GM19467 (cell line): ENCODE data around the gene SNW1.
"Not testable (repeated sequence)": the region's sequence is repeated elsewhere in the genome, so short reads cannot be mapped to it uniquely, and the experiment has no call there.

Source experiments
- ATAC-seq: cut with Tn5 transposase; IDR thresholded peaks from one replicate; pipeline ENCODE4 v1.9.1; 2021; ENCODE audit warnings: mild to moderate bottlenecking, moderate library complexity; ENCODE audit not compliant: unreplicated experiment

The SNW1 gene

DNA sequence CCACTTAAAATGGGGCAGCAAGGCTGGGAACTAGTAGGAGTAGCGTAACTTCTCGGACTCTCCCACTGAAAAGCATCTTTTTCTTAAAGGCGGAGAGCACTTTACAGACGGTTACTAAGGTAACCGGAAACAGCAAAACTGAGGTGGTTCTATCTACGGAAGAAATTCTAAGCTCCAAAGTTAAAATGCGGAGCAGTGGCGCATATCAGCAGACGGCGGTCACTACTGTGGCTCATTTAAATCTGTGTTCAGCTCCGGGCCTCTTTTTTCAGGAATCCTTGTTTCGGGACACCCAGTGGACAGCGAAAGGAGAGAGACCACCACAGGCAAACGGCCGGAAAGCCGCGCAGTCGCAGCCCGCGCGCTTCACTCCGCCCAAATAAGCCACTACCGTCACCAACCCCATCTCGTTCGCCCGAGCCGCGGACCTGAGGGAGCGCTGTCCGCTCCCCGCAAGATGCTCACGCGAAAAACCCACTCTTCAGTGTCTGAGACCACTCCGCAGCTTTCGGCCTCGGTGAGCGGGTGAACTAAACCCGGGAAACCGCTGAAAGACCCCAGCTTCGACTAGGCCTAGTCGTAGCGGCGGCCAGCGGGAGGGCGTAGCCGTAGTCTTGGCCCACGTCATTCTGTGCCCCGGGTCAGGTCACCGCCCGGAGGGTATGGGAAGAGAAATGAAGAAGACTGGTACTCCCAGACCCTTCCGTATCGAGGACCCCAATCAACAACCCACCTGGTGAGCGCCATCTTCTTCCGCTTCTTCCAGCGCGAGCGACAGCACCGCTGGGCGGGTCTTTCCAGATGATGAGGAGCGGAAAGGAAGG lies at the start of gene SNW1:
SNW1 (minus strand) TSS at position 776 of the 824 bp plus-strand sequence; CDS start at position 747, 29 bp downstream.
- peak; percentile 93 for ATAC-seq

DNA sequence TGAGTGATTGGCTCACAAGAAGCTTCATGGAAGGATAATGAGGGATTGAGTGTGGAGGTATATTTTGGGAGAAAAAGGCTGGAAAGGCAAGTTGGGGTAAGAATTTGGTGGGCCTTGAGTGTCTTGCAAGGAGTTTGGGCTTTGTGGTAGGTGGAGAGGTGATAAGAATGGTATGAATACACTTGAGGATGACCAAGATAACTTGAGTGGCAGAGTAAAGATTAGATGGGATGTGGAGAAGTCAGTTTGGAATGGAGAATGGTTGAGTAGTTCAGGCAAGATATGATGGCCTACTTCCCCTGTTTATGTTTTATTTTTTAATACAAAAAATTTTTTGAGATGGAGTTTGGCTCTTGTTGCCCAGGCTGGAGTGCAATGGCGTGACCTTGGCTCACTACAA lies 48.1 kb upstream of the SNW1 start:
- ATAC-seq: no peak

DNA sequence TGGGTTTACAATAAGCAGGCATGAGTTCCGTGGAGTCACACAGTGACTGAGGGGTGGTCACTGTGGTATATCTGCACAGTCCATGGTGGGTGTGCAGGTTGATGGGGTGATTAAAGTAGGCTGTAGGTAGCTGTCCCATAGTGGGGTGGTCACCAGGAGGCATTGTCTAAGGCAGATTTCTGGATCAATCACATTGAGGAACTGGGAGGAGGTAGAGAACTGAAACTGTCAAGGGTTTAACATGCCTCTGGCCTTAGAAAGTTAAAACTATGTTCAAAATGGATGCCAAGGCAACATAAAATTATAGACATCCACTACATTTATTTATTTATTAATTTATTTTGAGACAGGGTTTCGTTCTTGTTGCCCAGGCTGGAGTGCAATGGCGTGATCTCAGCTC lies 47.3 kb upstream of the SNW1 start:
- ATAC-seq: no peak

DNA sequence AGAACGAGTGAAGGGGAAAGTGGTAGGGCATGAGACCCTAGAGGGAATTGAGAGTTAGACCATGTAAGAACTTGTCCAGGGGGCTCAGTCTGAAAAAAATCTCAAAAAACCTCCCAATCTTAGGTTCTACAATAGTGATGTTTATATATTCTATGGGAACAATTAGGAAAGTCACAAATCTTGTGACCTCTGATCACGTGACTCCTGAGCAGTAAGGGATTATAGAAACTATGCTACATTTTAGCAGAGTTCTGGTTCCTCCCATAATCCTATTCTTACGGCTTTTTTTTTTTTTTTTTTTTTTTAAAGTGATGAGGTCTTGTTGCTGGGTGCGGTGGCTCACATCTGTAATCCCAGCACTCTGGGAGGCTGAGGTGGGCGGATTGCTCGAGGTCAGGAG lies 44.8 kb upstream of the SNW1 start:
- no peak for ATAC-seq

DNA sequence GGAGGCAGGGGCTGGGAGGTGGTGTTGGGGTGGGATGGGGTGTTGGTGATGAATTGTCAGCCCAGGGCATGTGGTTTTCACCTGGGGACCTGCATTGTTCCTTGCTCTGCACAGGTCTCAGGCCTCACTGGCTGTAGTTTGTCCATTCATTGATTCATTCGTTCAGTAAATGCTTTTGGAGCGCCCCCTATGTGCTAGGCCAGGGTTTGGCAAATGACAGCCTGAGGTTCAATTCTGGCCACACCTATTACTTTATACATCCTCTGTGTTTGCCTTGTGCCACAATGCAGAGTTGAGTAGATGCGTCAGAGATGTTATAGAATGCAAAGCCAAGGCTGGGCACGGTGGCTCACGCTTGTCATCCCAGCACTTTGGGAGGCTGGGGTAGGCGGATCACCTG lies 43.6 kb upstream of the SNW1 start:
- ATAC-seq: no peak

DNA sequence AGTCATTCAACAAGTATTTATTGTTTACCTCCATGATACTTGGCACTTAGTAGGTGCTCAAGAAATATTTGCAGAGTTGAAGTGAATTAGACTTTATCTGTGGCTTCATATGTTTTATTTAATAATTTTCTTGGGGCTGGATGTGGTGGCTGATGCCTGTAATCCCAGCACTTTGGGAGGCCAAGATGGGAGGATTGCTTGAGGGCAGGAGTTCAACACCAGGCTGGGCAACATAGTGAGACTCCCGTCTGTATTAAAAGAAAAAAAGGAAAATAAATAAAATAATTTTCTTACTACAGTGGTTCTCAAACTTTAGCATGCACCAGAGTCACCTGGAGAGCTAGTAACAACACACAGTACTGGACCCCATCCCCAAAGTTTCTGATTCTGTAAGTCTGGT lies 39.9 kb upstream of the SNW1 start:
- no peak for ATAC-seq

DNA sequence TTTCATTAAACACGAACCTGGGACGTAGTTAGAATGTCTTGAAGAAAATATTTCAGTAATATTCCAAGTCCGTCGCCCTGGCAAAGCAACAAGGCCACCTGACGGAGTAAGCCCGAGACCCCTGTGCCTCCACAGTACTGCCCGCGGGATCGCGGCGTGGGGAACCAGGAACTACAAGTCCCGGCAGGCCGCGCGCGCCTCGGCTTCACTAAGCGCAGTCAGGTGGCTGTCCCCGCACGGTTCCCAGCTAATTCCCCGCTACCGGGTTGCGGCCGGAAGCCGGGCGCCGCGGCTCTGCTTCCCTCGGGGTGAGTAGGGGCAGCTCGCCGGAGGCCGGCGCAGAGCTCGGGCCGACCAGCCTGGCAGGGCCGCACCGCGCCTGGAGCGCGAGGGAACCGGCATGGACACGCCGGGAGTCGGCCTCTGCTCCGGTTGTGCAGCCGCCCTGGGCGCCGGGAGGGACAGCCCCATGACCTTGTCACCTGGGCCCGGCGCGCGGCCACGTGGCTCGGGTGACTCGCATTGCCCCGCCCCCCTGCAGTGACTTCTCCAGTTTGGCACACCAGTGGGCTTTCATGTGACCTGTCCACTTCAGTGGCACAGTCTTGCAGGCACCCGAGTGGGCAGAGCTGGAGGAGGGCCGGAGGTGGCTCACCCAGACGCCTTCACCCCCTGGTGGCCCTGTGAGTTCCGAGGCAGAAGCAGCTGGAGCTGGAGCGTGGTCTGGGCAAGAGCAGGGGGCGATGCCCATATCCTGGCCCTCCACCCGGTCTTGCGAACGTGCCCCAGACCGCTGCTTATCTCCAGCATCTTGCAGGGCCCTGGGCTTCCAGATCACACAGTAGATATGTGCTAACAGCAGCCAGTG lies 39.1 kb upstream of the SNW1 start, which contains the start of gene ADCK1:
ADCK1 (plus strand) TSS at position 247 of the 868 bp plus-strand sequence. CDS start 18,870 bp downstream, outside the sequence.
- peak; percentile 92 for ATAC-seq

DNA sequence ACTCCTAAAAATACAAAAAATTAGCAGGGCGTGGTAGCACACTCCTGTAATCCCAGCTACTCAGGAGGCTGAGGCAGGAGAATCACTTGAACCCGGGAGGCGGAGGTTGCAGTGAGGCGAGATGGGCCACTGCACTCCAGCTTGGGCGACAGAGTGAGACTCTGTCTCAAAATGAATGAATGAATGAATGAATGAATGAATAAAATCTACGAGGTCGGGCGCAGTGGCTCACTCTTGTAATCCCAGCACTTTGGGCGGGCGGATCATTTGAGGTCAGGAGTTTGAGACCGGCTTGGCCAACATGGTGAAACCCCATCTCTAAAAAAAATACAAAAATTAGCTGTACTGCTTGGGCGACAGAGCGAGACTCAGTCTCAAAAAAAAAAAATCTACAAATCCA lies 38.5 kb upstream of the SNW1 start:
- ATAC-seq: not testable (repeated sequence)

DNA sequence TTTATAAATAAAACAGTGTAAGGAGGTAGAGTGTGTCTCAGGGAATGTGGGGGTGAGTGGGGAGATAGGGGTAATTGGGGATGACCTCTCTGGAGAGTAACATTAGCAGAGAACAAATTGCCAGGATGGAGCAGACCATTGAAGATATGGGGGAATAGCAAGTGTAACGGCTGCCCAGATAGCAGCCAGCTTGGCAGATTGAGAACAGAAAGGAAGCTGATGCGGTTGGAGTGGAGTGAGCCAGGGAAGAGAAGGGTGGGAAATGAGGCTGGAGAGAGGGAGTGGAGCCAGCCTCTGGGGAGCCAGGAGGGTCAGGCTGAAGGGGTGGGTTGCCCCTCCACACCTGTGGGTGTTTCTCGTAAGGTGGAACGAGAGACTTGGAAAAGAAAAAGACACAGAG lies 33.4 kb upstream of the SNW1 start:
- ATAC-seq: no peak

DNA sequence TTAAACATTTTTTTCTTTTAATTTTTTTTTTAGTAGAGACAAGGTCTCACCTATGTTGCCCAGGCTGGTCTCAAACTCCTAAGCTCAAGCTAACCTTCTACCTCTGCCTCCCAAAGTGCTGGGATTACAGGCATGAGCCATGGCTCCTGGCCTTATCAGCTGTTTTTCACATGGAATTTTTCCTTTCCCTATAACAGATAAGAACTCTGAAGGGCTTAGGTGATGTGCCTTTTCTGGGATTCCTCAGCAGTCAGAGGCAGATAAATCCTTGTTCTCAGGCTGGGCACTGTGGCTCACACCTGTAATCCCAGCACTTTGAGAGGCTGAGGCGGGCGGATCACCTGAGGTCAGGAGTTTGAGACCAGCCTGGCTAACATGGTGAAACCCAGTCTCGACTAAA lies 32.3 kb upstream of the SNW1 start:
- not testable (repeated sequence) for ATAC-seq

DNA sequence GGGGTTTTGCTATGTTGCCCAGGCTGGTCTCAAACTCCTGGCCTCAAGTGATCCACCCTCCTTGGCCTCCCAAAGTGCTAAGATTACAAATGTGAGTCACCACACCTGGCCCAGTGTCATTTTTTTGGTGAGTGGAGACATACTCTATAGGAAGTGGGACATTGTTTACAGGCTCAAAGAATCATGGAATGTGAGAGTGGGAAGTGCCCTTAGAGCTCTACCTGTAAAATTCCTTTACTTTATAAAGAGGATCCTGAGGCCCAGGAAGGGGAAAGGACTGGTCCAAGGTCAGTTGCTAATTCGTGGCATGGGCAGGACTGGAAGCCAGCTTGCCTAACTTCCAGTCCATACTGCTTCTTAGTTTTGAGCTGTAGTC lies 30.3 kb upstream of the SNW1 start:
- no peak for ATAC-seq

DNA sequence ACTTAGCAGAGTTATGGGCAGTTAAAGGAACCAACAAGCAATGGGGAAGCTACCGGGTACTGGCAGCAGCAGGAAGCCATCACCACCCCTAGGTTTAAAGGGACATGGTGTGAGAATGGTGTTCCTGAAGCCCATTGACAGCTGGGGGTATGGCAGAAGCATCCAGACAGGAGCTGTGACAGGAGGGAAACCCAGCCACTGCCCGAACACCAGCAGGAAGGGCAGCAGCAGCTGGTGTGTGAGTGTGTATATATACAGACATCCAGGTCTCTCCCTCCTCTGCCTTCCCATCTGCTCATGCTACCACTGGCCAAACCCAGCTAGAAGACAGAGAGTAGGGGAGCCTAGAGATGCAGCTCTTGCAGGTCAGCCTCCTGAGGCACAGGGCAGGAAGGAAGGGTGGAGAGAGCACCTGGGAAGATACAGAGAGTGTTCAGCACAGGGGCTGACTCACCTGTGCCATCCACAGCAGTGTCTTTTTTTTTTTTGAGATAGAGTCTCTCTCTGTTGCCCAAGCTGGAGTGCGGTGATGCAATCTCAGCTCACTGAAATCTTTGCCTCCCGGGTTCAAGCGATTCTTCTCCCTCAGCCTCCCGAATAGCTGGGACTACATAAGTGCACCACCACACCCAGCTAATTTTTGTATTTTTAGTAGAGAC lies 29.7 kb upstream of the SNW1 start:
- no peak for ATAC-seq

DNA sequence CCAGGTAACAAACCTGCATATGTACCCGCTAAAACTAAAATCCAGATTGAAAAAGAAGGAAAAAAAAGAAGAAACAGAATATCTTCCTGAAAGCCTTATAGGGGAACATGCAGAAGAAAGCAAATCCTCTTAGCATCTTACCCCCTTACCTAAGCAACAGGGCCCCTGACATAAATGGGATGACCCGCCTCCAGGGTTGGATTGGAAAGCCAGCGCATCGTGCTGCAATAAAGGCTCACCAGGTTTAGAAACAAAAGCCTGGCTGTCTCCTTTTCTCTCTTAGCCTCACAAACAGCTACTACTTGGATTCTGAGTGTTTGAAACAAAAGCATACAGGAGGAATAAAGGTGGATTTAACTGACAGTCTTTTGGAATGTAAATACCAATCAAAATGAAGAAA lies 25.2 kb upstream of the SNW1 start:
- no peak for ATAC-seq

DNA sequence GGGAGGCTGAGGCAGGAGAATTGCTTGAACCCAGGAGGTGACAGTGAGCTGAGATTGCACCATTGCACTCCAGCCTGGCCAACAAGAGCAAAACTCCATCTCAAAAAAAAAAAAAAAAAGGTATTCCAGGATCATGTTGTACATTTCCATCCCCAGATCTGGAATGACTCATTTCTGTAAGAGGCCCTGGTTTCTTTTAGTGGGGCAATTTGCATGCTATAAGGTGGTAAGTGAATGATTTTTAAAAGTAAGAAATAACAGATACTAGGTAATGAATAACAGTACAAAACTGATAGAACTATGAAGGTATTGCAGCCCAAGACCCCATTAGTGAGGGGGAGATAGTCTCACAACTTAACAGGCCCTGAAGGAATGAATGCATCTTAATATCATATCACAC lies 21.2 kb upstream of the SNW1 start:
- no peak for ATAC-seq

DNA sequence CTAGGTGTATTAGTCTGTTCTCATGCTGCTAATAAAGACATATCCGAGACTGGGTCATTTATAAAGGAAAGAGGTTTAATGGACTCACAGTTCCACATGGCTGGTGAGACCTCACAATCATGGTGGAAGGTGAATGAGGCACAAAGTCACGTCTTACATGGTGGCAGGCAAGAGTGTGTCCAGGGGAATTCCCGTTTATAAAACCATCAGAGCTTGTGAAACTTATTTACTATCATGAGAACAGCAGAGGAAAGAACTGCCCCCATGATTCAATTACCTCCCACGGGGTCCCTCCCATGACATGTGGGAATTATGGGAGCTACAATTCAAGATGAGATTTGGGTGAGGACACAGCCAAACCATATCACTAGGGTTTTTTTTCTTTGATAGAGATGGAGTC lies 13.0 kb upstream of the SNW1 start:
- ATAC-seq: not testable (repeated sequence)

DNA sequence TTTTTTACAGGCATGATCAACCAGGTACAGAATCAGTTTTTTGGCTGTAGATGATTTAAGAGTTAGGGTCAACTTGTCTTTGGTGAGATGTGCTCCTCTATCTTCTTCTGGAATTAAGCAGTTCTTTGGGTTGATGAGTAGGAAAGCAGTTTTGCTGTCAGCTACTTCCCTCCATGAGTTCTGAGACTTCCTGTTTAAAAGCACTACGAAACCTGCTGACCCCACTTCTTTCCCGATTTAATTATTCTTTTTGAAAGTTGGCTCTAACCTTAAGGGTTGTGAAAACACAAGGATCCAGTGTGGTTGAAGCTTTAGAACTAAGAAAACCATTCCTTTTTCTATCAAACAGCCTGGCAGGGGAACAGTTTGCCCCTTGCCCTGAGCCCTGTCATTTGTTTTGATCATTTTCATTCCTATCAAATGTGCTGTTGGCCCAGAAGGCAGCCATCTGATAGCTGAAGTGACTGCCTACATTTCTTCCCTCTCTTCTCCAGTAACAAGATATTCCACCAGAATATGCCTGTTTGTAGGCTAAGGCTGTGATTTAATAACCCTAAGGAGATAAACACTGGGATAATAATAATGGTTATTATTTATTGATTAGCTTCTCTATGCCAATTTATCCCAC lies 7.6 kb upstream of the SNW1 start:
- ATAC-seq: not testable (repeated sequence)

DNA sequence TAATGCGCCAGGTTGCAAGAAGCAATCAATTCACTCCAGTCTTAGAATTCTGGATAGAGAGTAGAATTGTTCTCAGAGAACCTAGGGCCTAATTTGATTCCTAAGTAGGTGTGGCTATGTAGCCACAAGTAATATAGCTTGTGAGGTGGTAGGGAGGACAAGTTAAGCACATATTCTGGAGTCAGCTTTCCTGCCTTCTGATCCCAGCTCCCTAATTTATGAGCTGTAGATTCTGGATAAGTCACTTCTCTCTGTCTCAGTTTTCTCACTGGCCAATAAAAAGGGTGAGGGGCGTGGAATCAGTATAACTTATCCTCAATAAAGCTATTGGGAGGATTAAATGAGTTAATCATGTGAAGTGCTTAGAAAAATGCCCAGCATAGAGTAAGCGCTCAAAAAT lies 3.0 kb upstream of the SNW1 start:
- ATAC-seq: no peak

DNA sequence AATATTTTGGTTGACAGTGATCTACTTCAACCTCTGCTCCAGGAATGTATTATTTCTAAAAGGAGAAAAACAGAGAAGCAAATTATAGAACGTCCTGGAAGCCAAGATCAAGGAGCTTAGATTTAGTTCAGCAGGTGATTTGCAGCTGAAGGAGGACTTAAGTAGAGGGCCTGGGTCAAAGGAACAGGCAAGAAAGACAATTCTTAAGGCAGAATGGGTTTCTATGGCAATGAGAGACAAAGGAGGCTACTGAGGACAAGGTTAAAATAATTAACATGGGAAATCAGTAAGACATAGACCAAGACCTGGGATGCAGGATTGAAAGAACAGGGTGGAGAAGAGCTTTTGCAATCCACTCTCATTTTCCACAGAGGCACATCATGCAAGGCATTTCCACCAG lies 2.4 kb upstream of the SNW1 start:
- no peak for ATAC-seq

DNA sequence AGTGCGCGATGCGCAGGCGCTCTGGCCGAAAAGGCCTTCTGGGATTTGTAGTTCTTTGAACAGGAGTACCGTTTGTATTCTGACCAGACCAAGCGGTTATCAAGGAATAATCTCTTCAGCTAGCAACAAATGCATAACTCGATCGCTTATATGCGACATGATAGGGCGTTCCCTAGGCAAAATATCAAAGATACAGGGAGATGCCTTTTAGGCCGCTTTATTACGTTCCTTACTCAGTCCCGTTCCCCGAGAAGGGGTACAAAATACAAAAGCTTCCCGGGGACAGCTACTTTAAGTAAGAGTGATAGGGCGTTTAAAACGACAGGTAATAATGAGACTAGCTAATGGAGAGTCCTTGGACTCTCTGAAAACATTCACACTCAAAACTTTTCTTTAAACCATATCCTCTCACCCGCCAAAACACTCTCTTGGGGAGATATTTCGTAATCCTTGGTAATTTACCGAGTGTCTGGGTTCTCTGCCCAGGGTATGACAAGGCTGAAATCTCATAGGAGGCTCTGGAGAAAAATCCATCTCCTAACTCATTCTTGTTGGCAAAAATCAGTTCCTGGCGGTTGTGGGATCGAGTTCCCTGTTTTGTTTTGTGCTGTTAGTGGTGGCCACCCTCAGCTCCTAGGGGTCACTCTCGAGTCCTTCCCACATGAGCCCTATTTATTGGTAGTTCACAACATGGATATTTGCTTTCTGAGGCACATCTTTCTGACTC lies 412 bp upstream of the SNW1 start:
- ATAC-seq: peak; percentile 21

DNA sequence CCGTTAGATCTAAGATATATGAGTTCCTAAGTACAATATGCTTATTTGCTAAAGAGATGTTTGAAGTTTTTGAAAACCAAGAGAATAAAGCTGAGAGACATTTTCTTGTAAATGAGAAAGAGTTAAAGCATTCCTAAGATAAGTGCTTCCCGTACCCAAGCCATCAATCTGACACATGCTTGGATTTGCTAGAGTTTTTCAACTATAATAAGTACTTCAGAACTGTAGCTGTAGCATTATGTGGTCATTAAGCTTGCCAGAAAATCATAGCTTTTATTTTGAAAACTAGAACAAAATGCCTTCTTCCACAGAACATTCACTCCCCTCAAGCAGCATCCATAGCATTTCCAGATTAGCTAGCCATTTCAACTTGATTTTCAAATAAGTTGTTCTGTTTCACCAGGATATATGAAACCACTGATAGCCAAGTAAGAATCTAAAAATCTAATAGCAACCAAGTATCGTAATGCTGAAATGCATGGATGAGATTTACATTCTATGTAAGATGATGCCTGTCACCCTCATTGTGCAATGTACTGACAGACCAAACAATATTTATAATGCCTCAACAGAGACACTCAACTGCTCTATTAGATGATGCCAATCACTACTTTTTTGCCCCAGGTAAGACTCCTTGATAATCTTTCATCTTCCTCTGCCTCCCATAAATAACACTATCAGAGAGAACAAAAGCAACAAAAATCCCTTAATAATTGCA lies 8.0 kb downstream of the SNW1 start:
- ATAC-seq: no peak
